Fibroblast of skin of back (primary cell): ENCODE measurements around the gene PRKAR1A.
"Not testable (repeated sequence)": the region's sequence is repeated elsewhere in the genome, so short reads cannot be mapped to it uniquely, and the experiment has no call there.

ENCODE experiments used
- DNase-seq: peaks from one replicate; pipeline ENCODE4 v3.0.0-alpha.2; 2013

Gene PRKAR1A

GRCh38 chr17:68581863-68582645 lies 69.8 kb downstream of the PRKAR1A start:
- DNase-seq, result no peak

- not testable (repeated sequence) for DNase-seq
Measured at GRCh38 chr17:68582867-68583266, 70.6 kb downstream of the PRKAR1A start.

- no peak for DNase-seq
Measured at GRCh38 chr17:68584581-68585303, 72.5 kb downstream of the PRKAR1A start.

- DNase-seq, result no peak
Measured at GRCh38 chr17:68585643-68586042, 73.4 kb downstream of the PRKAR1A start.

- DNase-seq, result no peak
Measured at GRCh38 chr17:68587026-68587425, 74.8 kb downstream of the PRKAR1A start.

GRCh38 chr17:68587847-68588246 lies 75.6 kb downstream of the PRKAR1A start:
- DNase-seq, result no peak

- DNase-seq, result no peak
Measured at GRCh38 chr17:68588362-68588761, 76.1 kb downstream of the PRKAR1A start.

GRCh38 chr17:68589086-68589485 lies 76.9 kb downstream of the PRKAR1A start:
- no peak for DNase-seq

GRCh38 chr17:68591583-68591982 lies 79.4 kb downstream of the PRKAR1A start:
- no peak for DNase-seq

- no peak for DNase-seq
Measured at GRCh38 chr17:68592009-68592408, 79.8 kb downstream of the PRKAR1A start.

- no peak for DNase-seq
Measured at GRCh38 chr17:68592682-68593641, 80.7 kb downstream of the PRKAR1A start.

- no peak for DNase-seq
Measured at GRCh38 chr17:68594552-68594951, 82.3 kb downstream of the PRKAR1A start.

- DNase-seq, result no peak
Measured at GRCh38 chr17:68595496-68595895, 83.3 kb downstream of the PRKAR1A start.

GRCh38 chr17:68595986-68596385 lies 83.8 kb downstream of the PRKAR1A start:
- DNase-seq, result no peak

GRCh38 chr17:68596411-68596945 lies 84.2 kb downstream of the PRKAR1A start:
- no peak for DNase-seq

- DNase-seq, result no peak
Measured at GRCh38 chr17:68598074-68598473, 85.8 kb downstream of the PRKAR1A start.

GRCh38 chr17:68598545-68598961 lies 86.3 kb downstream of the PRKAR1A start:
- no peak for DNase-seq

GRCh38 chr17:68599091-68599490 lies 86.9 kb downstream of the PRKAR1A start:
- no peak for DNase-seq

- DNase-seq, result no peak
Measured at GRCh38 chr17:68599552-68600066, 87.4 kb downstream of the PRKAR1A start.

- no peak for DNase-seq
Measured at GRCh38 chr17:68600067-68600930, 88.1 kb downstream of the PRKAR1A start.
